Anterior cingulate cortex (tissue), 58 donors: Measurements from ENCODE around the gene DUSP21.
"Not testable (repeated sequence)": the region's sequence is repeated elsewhere in the genome, so short reads cannot be mapped to it uniquely, and the experiment has no call there.

ENCODE experiments used
- DNase-seq, 58 donors: peaks; one replicate each; lab custom pipeline; 2025; lab: John Stamatoyannopoulos, UW

Gene DUSP21

GRCh38 chrX:44843753-44844152 is at the start of gene DUSP21:
DUSP21 (plus strand) TSS chrX:44844021; CDS start chrX:44844133, 112 bp downstream.
- no peak for DNase-seq

- DNase-seq = no peak
Measured at GRCh38 chrX:44795945-44796450, 47.8 kb upstream of the DUSP21 start.

- DNase-seq = no peak
Measured at GRCh38 chrX:44802613-44803012, 41.2 kb upstream of the DUSP21 start.

- no peak for DNase-seq
Measured at GRCh38 chrX:44815681-44816080, 28.1 kb upstream of the DUSP21 start.

GRCh38 chrX:44816367-44816766 is 27.5 kb upstream of the DUSP21 start:
- no peak for DNase-seq

GRCh38 chrX:44817029-44817428 is 26.8 kb upstream of the DUSP21 start:
- no peak for DNase-seq

GRCh38 chrX:44822601-44823000 is 21.2 kb upstream of the DUSP21 start:
- DNase-seq = no peak

- DNase-seq = not testable (repeated sequence)
Measured at GRCh38 chrX:44823193-44823592, 20.6 kb upstream of the DUSP21 start.

GRCh38 chrX:44828008-44828605 is 15.7 kb upstream of the DUSP21 start:
- no peak for DNase-seq

GRCh38 chrX:44829832-44830231 is 14.0 kb upstream of the DUSP21 start:
- no peak for DNase-seq

- no peak for DNase-seq
Measured at GRCh38 chrX:44842550-44843317, 1.1 kb upstream of the DUSP21 start.

- DNase-seq = no peak
Measured at GRCh38 chrX:44843318-44843702, 511 bp upstream of the DUSP21 start.

GRCh38 chrX:44844204-44844603 is 383 bp downstream of the DUSP21 start:
- DNase-seq = no peak

GRCh38 chrX:44850891-44851290 is 7.1 kb downstream of the DUSP21 start:
- DNase-seq = not testable (repeated sequence)

- DNase-seq = peak in 2 of 58 donors; percentile 0 to 1
Measured at GRCh38 chrX:44871114-44871645, 27.4 kb downstream of the DUSP21 start.

- peak in 26 of 58 donors; percentile 6 to 79 (median 48) for DNase-seq
Measured at GRCh38 chrX:44871931-44872820, 28.4 kb downstream of the DUSP21 start.

GRCh38 chrX:44872821-44873414 is 29.1 kb downstream of the DUSP21 start, which contains the start of gene KDM6A:
KDM6A (plus strand) TSS chrX:44873188; CDS start chrX:44873552, 364 bp downstream.
- DNase-seq = peak; percentile 54 to 100 (median 95)

GRCh38 chrX:44873415-44874276 is 29.8 kb downstream of the DUSP21 start:
- DNase-seq = peak in 54 of 58 donors; percentile 1 to 81 (median 40)
